HAP-1 (cell line): Measurements from ENCODE around the gene ZMYND8.

ENCODE experiments used
- DNase-seq, 2 experiments: peaks; one replicate each; pipeline ENCODE4 v3.0.0-alpha.2; 2016 to 2020; ENCODE audit warnings: low spot score in 2 of 2
- H3K27me3 ChIP-seq: fragments of 250-450 bp; sonication (Bioruptor Pico); 2 replicates; pipeline ENCODE4 v1.5.1; 2020; ENCODE audit warnings: low read depth, mild to moderate bottlenecking, moderate library complexity
- H3K36me3 ChIP-seq: fragments of 250-450 bp; sonication (Bioruptor Pico); replicated peaks from 2 replicates; pipeline ENCODE4 v1.5.1; 2020; ENCODE audit warnings: mild to moderate bottlenecking
- H3K4me1 ChIP-seq: fragments of 250-450 bp; sonication (Bioruptor Pico); 2 replicates; pipeline ENCODE4 v1.5.1; 2020; ENCODE audit warnings: mild to moderate bottlenecking
- H3K4me3 ChIP-seq: fragments of 250-450 bp; sonication (Bioruptor Pico); 2 replicates; pipeline ENCODE4 v1.5.1; 2020; ENCODE audit warnings: mild to moderate bottlenecking, moderate library complexity
- H3K9me3 ChIP-seq: fragments of 250-450 bp; sonication (Bioruptor Pico); 2 replicates; pipeline ENCODE4 v1.5.1; 2020; ENCODE audit warnings: mild to moderate bottlenecking, moderate library complexity
- in situ Hi-C: fragments of 300-500 bp; cut with MboI; formaldehyde crosslinking; loops from 3 replicates; pipeline ENCODE4 v1.14.3; 2020; ENCODE audit warnings: low sequenced_read_pairs, inconsistent platforms, mixed read lengths

The ZMYND8 gene

GRCh38 chr20:47353692-47354463 is 2.6 kb downstream of the ZMYND8 start:
- Histone ChIP-seq H3K4me1 (peaks cover 88% of the 10 kb centered on the region), H3K9me3 (no peaks in the 10 kb centered on the region), H3K4me3 (peak overlapping the region; percentile 32), H3K36me3 (peaks cover 5% of the 10 kb centered on the region; the same call in 1 of the 2 replicates), H3K27me3 (no peaks in the 10 kb centered on the region)
- peak; percentile 27 to 55 for DNase-seq
- in situ Hi-C loops, result no loop called here

GRCh38 chr20:47353239-47353691 is 3.2 kb downstream of the ZMYND8 start:
- in situ Hi-C loops, result no loop called here
- H3K36me3 ChIP-seq, result peaks cover 9% of the 10 kb centered on the region; the same call in 1 of the 2 replicates
- H3K4me1 ChIP-seq, result peaks cover 88% of the 10 kb centered on the region
- DNase-seq, result peak in 1 of 2 experiments; percentile 28
- no peaks in the 10 kb centered on the region for H3K9me3 ChIP-seq
- peak overlapping the region; percentile 32 for H3K4me3 ChIP-seq
- no peaks in the 10 kb centered on the region for H3K27me3 ChIP-seq

- Histone ChIP-seq H3K4me1 (peaks cover 88% of the 10 kb centered on the region), H3K27me3 (no peaks in the 10 kb centered on the region), H3K4me3 (peak overlapping the region; percentile 14), H3K9me3 (no peaks in the 10 kb centered on the region), H3K36me3 (peaks cover 15% of the 10 kb centered on the region)
- DNase-seq, result peak; percentile 46 to 50
- in situ Hi-C loops, result no loop called here
These were observed 3.9 kb downstream of the ZMYND8 start for GRCh38 chr20:47352332-47353238.

- Histone ChIP-seq H3K27me3 (no peaks in the 10 kb centered on the region), H3K4me3 (peak overlapping the region; percentile 14), H3K36me3 (peaks cover 23% of the 10 kb centered on the region), H3K9me3 (no peaks in the 10 kb centered on the region), H3K4me1 (peaks cover 87% of the 10 kb centered on the region)
- in situ Hi-C loops, result no loop called here
- DNase-seq, result no peak
These were observed 4.7 kb downstream of the ZMYND8 start for GRCh38 chr20:47351643-47352331.

GRCh38 chr20:47350691-47351545 is 5.6 kb downstream of the ZMYND8 start:
- in situ Hi-C loops, result no loop called here

GRCh38 chr20:47350181-47350550 is 6.3 kb downstream of the ZMYND8 start:
- H3K36me3 ChIP-seq, result peaks cover 35% of the 10 kb centered on the region
- H3K4me1 ChIP-seq, result peaks cover 79% of the 10 kb centered on the region
- H3K4me3 ChIP-seq, result no peak overlapping the region
- H3K9me3 ChIP-seq, result no peaks in the 10 kb centered on the region
- in situ Hi-C loops, result no loop called here
- no peaks in the 10 kb centered on the region for H3K27me3 ChIP-seq
- DNase-seq, result no peak

More at GRCh38 chr20:47350691-47351545, 5.6 kb downstream of the ZMYND8 start:
- Histone ChIP-seq H3K9me3 (no peaks in the 10 kb centered on the region), H3K4me1 (peaks cover 82% of the 10 kb centered on the region), H3K4me3 (no peak overlapping the region; the same call in 1 of the 2 replicates), H3K27me3 (no peaks in the 10 kb centered on the region), H3K36me3 (peaks cover 32% of the 10 kb centered on the region)
- no peak for DNase-seq

GRCh38 chr20:47349365-47350180 is 6.9 kb downstream of the ZMYND8 start:
- Histone ChIP-seq H3K27me3 (no peaks in the 10 kb centered on the region), H3K36me3 (peaks cover 41% of the 10 kb centered on the region), H3K9me3 (no peaks in the 10 kb centered on the region), H3K4me3 (no peak overlapping the region), H3K4me1 (peaks cover 75% of the 10 kb centered on the region)
- in situ Hi-C loops, result no loop called here
- no peak for DNase-seq

- DNase-seq, result no peak
- in situ Hi-C loops, result no loop called here
- H3K4me1 ChIP-seq, result peaks cover 65% of the 10 kb centered on the region
- H3K9me3 ChIP-seq, result no peaks in the 10 kb centered on the region
- no peak overlapping the region for H3K4me3 ChIP-seq
- H3K27me3 ChIP-seq, result no peaks in the 10 kb centered on the region
- peaks cover 47% of the 10 kb centered on the region for H3K36me3 ChIP-seq
These were observed 7.9 kb downstream of the ZMYND8 start for GRCh38 chr20:47348539-47349142.

- in situ Hi-C loops, result no loop called here
- Histone ChIP-seq H3K36me3 (peaks cover 55% of the 10 kb centered on the region), H3K4me3 (no peak overlapping the region), H3K9me3 (no peaks in the 10 kb centered on the region), H3K27me3 (no peaks in the 10 kb centered on the region), H3K4me1 (peaks cover 57% of the 10 kb centered on the region)
- no peak for DNase-seq
These were observed 8.7 kb downstream of the ZMYND8 start for GRCh38 chr20:47347661-47348435.

- H3K9me3 ChIP-seq, result no peaks in the 10 kb centered on the region
- H3K27me3 ChIP-seq, result no peaks in the 10 kb centered on the region
- H3K4me3 ChIP-seq, result no peak overlapping the region
- H3K36me3 ChIP-seq, result peaks cover 56% of the 10 kb centered on the region
- no peak for DNase-seq
- in situ Hi-C loops, result no loop called here
- peaks cover 41% of the 10 kb centered on the region for H3K4me1 ChIP-seq
These were observed 10.3 kb downstream of the ZMYND8 start for GRCh38 chr20:47346172-47346571.

- no peak for DNase-seq
- Histone ChIP-seq H3K36me3 (peaks cover 59% of the 10 kb centered on the region), H3K4me1 (peaks cover 31% of the 10 kb centered on the region), H3K4me3 (no peak overlapping the region), H3K27me3 (no peaks in the 10 kb centered on the region), H3K9me3 (no peaks in the 10 kb centered on the region)
- in situ Hi-C loops, result no loop called here
These were observed 11.3 kb downstream of the ZMYND8 start for GRCh38 chr20:47345214-47345613.
